Bronchial epithelial cell (primary cell): Measurements from ENCODE around the gene PACS2. TPM values are rescaled to one million over a fixed set of nuclear protein-coding genes. Genes with fewer than 3 reads are reported as not detected.

ENCODE experiments used
- DNase-seq: peaks from one replicate; pipeline ENCODE4 v3.0.0-alpha.2; 2010; ENCODE audit warnings: low read depth
- FAIRE-seq: peaks from 2 replicates; lab custom pipeline; 2011; peaks lifted over from hg19 to GRCh38; lab: Jason Lieb, UNC
- H3K27me3 ChIP-seq: 2 replicates; pipeline ENCODE4 v1.5.1; 2011; ENCODE audit warnings: low read length; ENCODE audit not compliant: control insufficient read depth, insufficient read depth
- H3K36me3 ChIP-seq: 2 replicates; pipeline ENCODE4 v1.5.1; 2011; ENCODE audit warnings: low read length; ENCODE audit not compliant: control insufficient read depth, insufficient read depth
- H3K4me3 ChIP-seq: 2 replicates; pipeline ENCODE4 v1.5.1; 2011; ENCODE audit warnings: mild to moderate bottlenecking, low read depth, low read length, control low read depth
- CTCF ChIP-seq: IDR thresholded peaks from 2 replicates; pipeline ENCODE4 v1.5.1; 2011; ENCODE audit warnings: mild to moderate bottlenecking, moderate library complexity, low read length, control low read depth, inconsistent platforms; ENCODE audit not compliant: insufficient read depth, severe bottlenecking
- total RNA-seq: library from RNA; depleted of rRNA; stranded (reverse); fragments of >200 nt; gene quantifications from 2 replicates; pipeline ENCODE4 v1.2.1, GENCODE V29; 2014

Gene PACS2
- total RNA-seq, 1 donor from 2014 or later = 42.4 TPM

GRCh38 chr14:105280525-105280924 lies 34.0 kb upstream of the PACS2 start:
- no peaks in the 10 kb centered on the region for H3K27me3 ChIP-seq
- FAIRE-seq (no peak), DNase-seq (no peak)
- no peak for TF ChIP-seq CTCF
- peaks cover 4% of the 10 kb centered on the region for H3K36me3 ChIP-seq
- H3K4me3 ChIP-seq = no peak overlapping the region

- peak; percentile 75 for TF ChIP-seq CTCF
- H3K36me3 ChIP-seq = peaks cover 4% of the 10 kb centered on the region
- no peak overlapping the region for H3K4me3 ChIP-seq
- H3K27me3 ChIP-seq = no peaks in the 10 kb centered on the region
- no peak for FAIRE-seq
- peak; percentile 71 for DNase-seq
These were observed 33.0 kb upstream of the PACS2 start for GRCh38 chr14:105281371-105282097.

GRCh38 chr14:105282098-105282725 lies 32.3 kb upstream of the PACS2 start:
- no peak overlapping the region for H3K4me3 ChIP-seq
- TF ChIP-seq CTCF = no peak
- H3K27me3 ChIP-seq = no peaks in the 10 kb centered on the region
- DNase-seq (no peak), FAIRE-seq (no peak)
- H3K36me3 ChIP-seq = peaks cover 4% of the 10 kb centered on the region

DNA sequence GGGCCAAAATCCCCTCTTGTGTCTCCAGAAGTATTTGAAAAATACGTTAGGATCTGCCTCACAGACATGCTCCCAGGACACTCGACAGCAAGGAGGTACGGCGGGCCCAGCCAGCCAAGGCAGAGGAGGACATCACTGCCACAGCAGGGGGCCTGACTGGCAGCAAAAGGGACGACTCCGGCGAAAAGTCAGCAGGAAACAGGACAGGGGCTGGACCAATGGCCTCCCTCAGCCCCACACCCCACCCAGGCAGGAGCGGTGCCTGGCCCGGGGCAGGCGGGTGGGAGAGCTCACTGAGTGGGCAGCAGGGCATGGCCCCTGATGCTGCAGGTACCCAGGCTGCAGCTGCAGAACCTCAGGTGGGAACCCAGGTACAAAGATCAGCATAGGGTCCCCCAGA lies 31.5 kb upstream of the PACS2 start:
- no peak for FAIRE-seq
- H3K27me3 ChIP-seq = no peaks in the 10 kb centered on the region
- H3K36me3 ChIP-seq = peaks cover 4% of the 10 kb centered on the region
- H3K4me3 ChIP-seq = no peak overlapping the region
- no peak for TF ChIP-seq CTCF
- no peak for DNase-seq

- H3K4me3 ChIP-seq = no peak overlapping the region
- H3K36me3 ChIP-seq = peaks cover 4% of the 10 kb centered on the region
- no peak for TF ChIP-seq CTCF
- FAIRE-seq (no peak), DNase-seq (no peak)
- H3K27me3 ChIP-seq = no peaks in the 10 kb centered on the region
These were observed 30.6 kb upstream of the PACS2 start for GRCh38 chr14:105283899-105284298.
